ENCODE data around the gene TADA2B. TPM values are rescaled to one million over a fixed set of nuclear protein-coding genes. Genes with fewer than 3 reads are reported as not detected.

The TADA2B gene
- total RNA-seq, 4 donors from 2014 or later: 11.7 to 30.0 (median 13.1) TPM

GRCh38 chr4:7046971-7047370, 3.8 kb downstream of the TADA2B start:
- no peak for TF ChIP-seq CTCF (IDR thresholded peaks at IDR 0.05; ENCODE audit: low read depth)

GRCh38 chr4:7048642-7049041, 5.5 kb downstream of the TADA2B start:
- TF ChIP-seq CTCF (IDR thresholded peaks at IDR 0.05; ENCODE audit: low read depth): no peak

GRCh38 chr4:7049295-7049694, 6.1 kb downstream of the TADA2B start:
- TF ChIP-seq CTCF (IDR thresholded peaks at IDR 0.05; ENCODE audit: low read depth): no peak

- no peak for TF ChIP-seq CTCF (IDR thresholded peaks at IDR 0.05; ENCODE audit: low read depth)
Measured at GRCh38 chr4:7049739-7050138, 6.6 kb downstream of the TADA2B start.

GRCh38 chr4:7050481-7051143, 7.4 kb downstream of the TADA2B start:
- no peak for TF ChIP-seq CTCF (IDR thresholded peaks at IDR 0.05; ENCODE audit: low read depth)

GRCh38 chr4:7051144-7051495, 7.9 kb downstream of the TADA2B start:
- no peak for TF ChIP-seq CTCF (IDR thresholded peaks at IDR 0.05; ENCODE audit: low read depth)

- TF ChIP-seq CTCF (IDR thresholded peaks at IDR 0.05; ENCODE audit: low read depth): no peak
Measured at GRCh38 chr4:7051905-7052304, 8.7 kb downstream of the TADA2B start.
